Heart right ventricle (tissue), 16 donors: ENCODE measurements around the gene ARMC8. TPM values are rescaled to one million over a fixed set of nuclear protein-coding genes. Genes with fewer than 3 reads are reported as not detected.

Experiments used
- ATAC-seq, 8 donors: fragments of 200-7000 bp; cut with Tn5 transposase; one replicate each; pipeline ENCODE4 v1.9.1; 2020; ENCODE audit warnings: mild to moderate bottlenecking in 8 of 8, moderate library complexity in 8 of 8, moderate number of reproducible peaks in 1 of 8
- DNase-seq, 2 donors: peaks; one replicate each; pipeline ENCODE4 v3.0.0-alpha.2; 2020
- H3K27ac ChIP-seq, 10 donors: fragments of 200-600 bp; sonication (generic) in 2 of 10; one replicate each; pipeline versions ENCODE4 v1.5.0 to v1.8.0; 2020 to 2022; ENCODE audit warnings: mild to moderate bottlenecking in 3 of 10
- H3K27me3 ChIP-seq, 7 donors: fragments of 200-600 bp; one replicate each; pipeline ENCODE4 v1.8.0; 2021 to 2022; ENCODE audit warnings: mild to moderate bottlenecking in 2 of 7
- H3K36me3 ChIP-seq, 9 donors: fragments of 200-600 bp; sonication (generic) in 1 of 9; one replicate each; pipeline versions ENCODE4 v1.5.0 to v1.8.0; 2020 to 2022; ENCODE audit warnings: mild to moderate bottlenecking in 2 of 9
- H3K4me1 ChIP-seq, 9 donors: fragments of 200-600 bp; sonication (generic) in 1 of 9; one replicate each; pipeline versions ENCODE4 v1.5.0 to v1.8.0; 2020 to 2022; ENCODE audit warnings: mild to moderate bottlenecking in 4 of 9
- H3K4me3 ChIP-seq, 10 donors: fragments of 200-600 bp; sonication (generic) in 2 of 10; one replicate each; pipeline versions ENCODE4 v1.5.0 to v1.8.0; 2020 to 2022; ENCODE audit warnings: mild to moderate bottlenecking in 7 of 10, moderate library complexity in 2 of 10
- H3K9me3 ChIP-seq, 11 donors: fragments of 200-600 bp in 10 of 11; sonication (generic) in 2 of 11; one replicate each; pipeline versions ENCODE4 v1.5.0 to v1.8.0; 2013 to 2022; ENCODE audit warnings: mild to moderate bottlenecking in 2 of 11, control low read depth in 1 of 11, moderate library complexity in 1 of 11
- WGBS, 2 donors: extraction: QIAGEN DNeasy Blood & Tissue Kit; methylation state at CpG; one replicate each; pipeline ENCODE4 v1.1.7; 2013; ENCODE audit warnings: inconsistent platforms in 1 of 2; 5-methylcytosine and 5-hydroxymethylcytosine counted together
- intact Hi-C, 10 donors: fragments of 100-400 bp; cut with DNase I; formaldehyde crosslinking; loops; one replicate each; pipeline versions ENCODE4 v1.11.1 to v1.14.2; 2022
- polyA plus RNA-seq, 2 donors: library from polyadenylated mRNA; stranded (reverse); fragments of 200-250 nt; gene quantifications; one replicate each; pipeline ENCODE4 v1.2.3, GENCODE V29; 2013
- total RNA-seq, 10 donors: library from RNA; stranded (reverse); fragmentation: NEBNext Ultra II Directional in 3 of 10; extraction: Animal tissue kit (Norgen Biotek cat#: 25700) in 3 of 10; gene quantifications; one replicate each; pipeline versions ENCODE4 v1.2.1 to v1.2.4, GENCODE V29; 2021 to 2023
- TF ChIP-seq, protein P1 (sequence below), 9 donors: fragments of 200-600 bp; sonication (generic) in 2 of 9; IDR thresholded peaks; one replicate each; pipeline versions ENCODE4 v1.5.0 to v1.8.0; 2021 to 2022; ENCODE audit warnings: antibody characterized with exemption in 9 of 9, mild to moderate bottlenecking in 5 of 9, moderate library complexity in 1 of 9
- donor health status: Arrhythmogenic right ventricular cardiomyopathy.
- donor health status: ischemic (EF 13 %, LVEDD 7.1; RV severe dilation, severe dysfunction).
- donor health status: healthy with polysubstance abuse.
- donor health status: DM: no; HTN: yes; CAD: no.
- donor health status: DM: no; HTN: no; CAD: no.
- donor health status: ischemic (EF 25% LVEDD 6.9; RV normal size, moderate dysfunction).
- donor health status: ischemic (EF 25% LVEDD 5.7; RV mildly dilated, moderate dysfunction).
- donor health status: healthy.
- donor health status: DM: yes; HTN: yes; CAD: no.
- donor health status: Ischemic cardiomyopathy.
- donor health status: ischemic (EF 35%, LVEDD 5.7; RV mildly dilated, moderate dysfunction).
- donor health status: nonischemic (EF 11% LVEDD 7.7; RV severe dilation, severe dysfunction).
- donor health status: DM: yes; HTN: yes; CAD: no.
- donor health status: PGD.
- donor health status: ischemic (EF 29% LVEDD 5.4; RV normal size, mild dysfunction).
- donor health status: nonischemic (EF 23%, LVEDD 6.1; RV moderate dilation, normal function).

The ARMC8 gene
- total and polyA plus RNA-seq, 12 donors, result 13.8 to 49.3 (median 30.0) TPM

DNA sequence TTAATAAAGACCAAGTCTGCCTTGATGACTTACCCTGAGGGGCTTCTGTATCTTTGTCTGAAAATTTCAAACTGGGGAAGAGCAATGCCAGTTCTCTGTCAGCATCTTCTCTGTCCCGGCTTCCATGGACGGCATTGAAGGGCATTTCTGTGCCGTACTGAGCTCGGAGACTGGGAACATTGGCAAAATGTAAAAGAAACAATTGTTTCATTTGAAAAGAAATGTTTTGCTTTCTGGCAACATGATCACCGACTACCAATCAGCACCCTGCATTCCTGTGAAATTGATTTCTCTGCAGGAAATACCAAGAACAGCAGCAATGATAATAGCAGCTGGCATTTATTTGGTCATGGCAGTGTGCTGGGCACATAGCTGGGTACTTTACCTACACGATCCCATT is 116.4 kb downstream of the ARMC8 start:
- intact Hi-C loops, result no loop called here
- peaks cover 0 to 12% (median 4%) of the 10 kb centered on the region in 11 donors for H3K9me3 ChIP-seq
- H3K27me3 ChIP-seq, result no peaks in the 10 kb centered on the region
- H3K27ac ChIP-seq, result no peak overlapping the region
- DNase-seq (no peak), ATAC-seq (no peak)
- TF ChIP-seq, protein P1, sequence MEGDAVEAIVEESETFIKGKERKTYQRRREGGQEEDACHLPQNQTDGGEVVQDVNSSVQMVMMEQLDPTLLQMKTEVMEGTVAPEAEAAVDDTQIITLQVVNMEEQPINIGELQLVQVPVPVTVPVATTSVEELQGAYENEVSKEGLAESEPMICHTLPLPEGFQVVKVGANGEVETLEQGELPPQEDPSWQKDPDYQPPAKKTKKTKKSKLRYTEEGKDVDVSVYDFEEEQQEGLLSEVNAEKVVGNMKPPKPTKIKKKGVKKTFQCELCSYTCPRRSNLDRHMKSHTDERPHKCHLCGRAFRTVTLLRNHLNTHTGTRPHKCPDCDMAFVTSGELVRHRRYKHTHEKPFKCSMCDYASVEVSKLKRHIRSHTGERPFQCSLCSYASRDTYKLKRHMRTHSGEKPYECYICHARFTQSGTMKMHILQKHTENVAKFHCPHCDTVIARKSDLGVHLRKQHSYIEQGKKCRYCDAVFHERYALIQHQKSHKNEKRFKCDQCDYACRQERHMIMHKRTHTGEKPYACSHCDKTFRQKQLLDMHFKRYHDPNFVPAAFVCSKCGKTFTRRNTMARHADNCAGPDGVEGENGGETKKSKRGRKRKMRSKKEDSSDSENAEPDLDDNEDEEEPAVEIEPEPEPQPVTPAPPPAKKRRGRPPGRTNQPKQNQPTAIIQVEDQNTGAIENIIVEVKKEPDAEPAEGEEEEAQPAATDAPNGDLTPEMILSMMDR (IDR thresholded peaks at IDR 0.05), result no peak
- H3K36me3 ChIP-seq, result peaks cover 0 to 11% (median 0%) of the 10 kb centered on the region in 9 donors
- no peak overlapping the region for H3K4me3 ChIP-seq
- 83 to 88% methylated on average over 6 of the region's 6 CpGs for WGBS, 2 donors
- no peaks in the 10 kb centered on the region for H3K4me1 ChIP-seq

DNA sequence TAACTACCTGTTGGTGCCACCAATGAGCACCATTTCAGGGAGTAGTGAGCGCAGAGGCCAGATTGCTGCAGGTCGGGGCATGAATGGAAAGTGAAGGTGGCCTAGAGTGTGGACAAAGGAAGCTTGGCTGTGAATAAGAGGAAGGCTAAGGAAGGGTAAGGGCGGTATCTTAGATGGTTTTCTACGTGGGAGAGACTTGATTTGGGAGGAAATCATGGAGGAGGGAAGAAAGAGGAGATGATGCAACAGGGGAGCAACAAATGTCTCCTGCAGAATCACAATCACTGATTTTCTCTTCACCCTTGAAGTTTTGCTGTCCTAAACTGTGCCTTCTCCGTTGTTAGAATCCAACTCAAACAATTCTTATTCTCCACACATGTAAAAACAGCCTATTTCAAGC is 120.8 kb downstream of the ARMC8 start:
- Histone ChIP-seq H3K9me3 (peaks cover 0 to 36% (median 19%) of the 10 kb centered on the region in 11 donors), H3K27ac (no peak overlapping the region), H3K36me3 (no peaks in the 10 kb centered on the region), H3K4me3 (no peak overlapping the region), H3K4me1 (no peaks in the 10 kb centered on the region), H3K27me3 (peaks cover 0 to 5% (median 0%) of the 10 kb centered on the region in 7 donors)
- intact Hi-C loops, result no loop called here
- DNase-seq (no peak), ATAC-seq (no peak)
- 83 to 84% methylated on average over 5 of the region's 5 CpGs for WGBS, 2 donors
- TF ChIP-seq, protein P1 (IDR thresholded peaks at IDR 0.05), result no peak

DNA sequence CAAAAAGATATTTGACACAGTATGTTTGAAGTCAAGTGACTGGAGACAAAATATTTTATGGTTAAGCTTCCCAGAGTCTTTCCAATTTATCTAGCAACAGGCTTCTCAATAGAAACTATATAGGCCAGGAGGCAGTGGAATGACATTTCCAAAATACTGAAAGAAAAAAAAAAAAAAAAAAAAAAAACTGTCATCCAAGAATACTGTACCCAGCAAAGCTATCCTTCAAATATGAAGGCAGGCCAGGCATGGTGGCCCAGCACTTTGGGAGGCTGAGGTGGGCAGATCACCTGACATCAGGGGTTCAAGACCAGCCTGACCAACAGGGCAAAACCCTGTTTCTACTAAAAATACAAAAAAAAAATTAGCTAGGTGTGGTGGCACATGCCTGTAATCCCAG is 121.7 kb downstream of the ARMC8 start:
- no peak overlapping the region for H3K27ac ChIP-seq
- ATAC-seq (no peak), DNase-seq (no peak)
- H3K36me3 ChIP-seq, result no peaks in the 10 kb centered on the region
- H3K4me1 ChIP-seq, result no peaks in the 10 kb centered on the region
- no peak overlapping the region for H3K4me3 ChIP-seq
- TF ChIP-seq, protein P1 (IDR thresholded peaks at IDR 0.05), result no peak
- intact Hi-C loops, result no loop called here
- H3K27me3 ChIP-seq, result peaks cover 0 to 5% (median 0%) of the 10 kb centered on the region in 7 donors
- peaks cover 0 to 36% (median 19%) of the 10 kb centered on the region in 11 donors for H3K9me3 ChIP-seq

DNA sequence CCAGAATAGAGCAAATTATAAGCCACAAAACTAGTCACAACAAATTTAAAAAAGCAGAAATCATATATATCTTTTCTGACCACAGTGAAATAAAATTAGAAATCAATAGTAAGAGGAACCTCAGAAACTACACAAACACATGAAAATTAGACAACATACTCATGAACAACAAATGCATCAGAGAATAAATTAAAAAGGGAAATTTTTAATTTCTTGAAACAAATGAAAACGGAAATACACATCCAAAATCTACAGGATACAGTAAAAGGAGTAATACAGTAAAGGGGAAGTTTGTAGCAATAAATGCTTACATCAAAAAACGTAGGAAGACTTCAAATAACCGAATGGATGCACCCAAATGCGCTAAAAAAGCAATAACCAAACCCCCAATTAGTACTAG is 123.4 kb downstream of the ARMC8 start:
- WGBS, 2 donors, result 82 to 85% methylated on average over 4 of the region's 4 CpGs
- intact Hi-C loops, result no loop called here
- DNase-seq, result no peak
- TF ChIP-seq, protein P1 (IDR thresholded peaks at IDR 0.05), result no peak
- ATAC-seq, result no peak
- no peak overlapping the region for H3K4me3 ChIP-seq
- peaks cover 0 to 36% (median 19%) of the 10 kb centered on the region in 11 donors for H3K9me3 ChIP-seq
- H3K27me3 ChIP-seq, result peaks cover 0 to 5% (median 0%) of the 10 kb centered on the region in 7 donors
- H3K36me3 ChIP-seq, result no peaks in the 10 kb centered on the region
- H3K27ac ChIP-seq, result no peak overlapping the region
- no peaks in the 10 kb centered on the region for H3K4me1 ChIP-seq
